HepG2 (cell line): ENCODE data around the gene DIAPH1. TPM values are rescaled to one million over a fixed set of nuclear protein-coding genes. Genes with fewer than 3 reads are reported as not detected.

Experiments used
- BCL6 ChIP-seq: IDR thresholded peaks from 2 replicates; pipeline ENCODE4 v1.6.1; 2016; ENCODE audit warnings: missing genetic modification reagents, missing compliant biosample characterization
- HMG20A ChIP-seq: IDR thresholded peaks from 2 replicates; pipeline ENCODE4 v1.6.1; 2016; ENCODE audit warnings: borderline replicate concordance
- KLF9 ChIP-seq: IDR thresholded peaks from 2 replicates; pipeline ENCODE4 v1.6.1; 2016; ENCODE audit warnings: low read depth
- MIER2 ChIP-seq: IDR thresholded peaks from 2 replicates; pipeline ENCODE4 v1.6.1; 2016; ENCODE audit warnings: missing biosample characterization, missing genetic modification reagents
- POLR2G ChIP-seq: fragments of 200-400 bp; formaldehyde crosslinking; IDR thresholded peaks from 2 replicates; pipeline ENCODE4 v1.6.1; 2018; ENCODE audit warnings: mild to moderate bottlenecking, low read depth, low read length, moderate library complexity
- SIN3A ChIP-seq: IDR thresholded peaks from 2 replicates; pipeline ENCODE4 v1.6.1; 2011; ENCODE audit warnings: low read depth, mild to moderate bottlenecking, control low read depth, low read length, borderline replicate concordance
- ZNF460 ChIP-seq: sonication (generic); formaldehyde crosslinking; IDR thresholded peaks from 2 replicates; pipeline ENCODE4 v1.5.1; 2020; ENCODE audit warnings: missing genetic modification reagents, mild to moderate bottlenecking, borderline replicate concordance
- ZNF546 ChIP-seq: sonication (generic); formaldehyde crosslinking; conservative IDR thresholded peaks from 2 replicates; pipeline ENCODE4 v1.8.1; 2023; ENCODE audit warnings: mild to moderate bottlenecking, missing genetic modification reagents
- ZNF766 ChIP-seq: sonication (generic); formaldehyde crosslinking; IDR thresholded peaks from 2 replicates; pipeline ENCODE4 v1.5.0; 2020; ENCODE audit warnings: missing genetic modification reagents, borderline replicate concordance
- polyA plus RNA-seq, 8 experiments: library from polyadenylated mRNA; depleted of rRNA in 3 of 8; stranded (reverse) in 7 of 8; unstranded in 1 of 8; fragments of >200 nt; fragmentation: Illumina TruSeq in 4 of 8; extraction: Trizol in 4 of 8; gene quantifications; 2 replicates each; pipeline versions ENCODE4 v1.2.1 to v1.2.3, GENCODE V29; 2011 to 2016; ENCODE audit warnings: low read depth in 4 of 8, missing spikeins in 1 of 8, mixed read lengths in 1 of 8; ENCODE audit not compliant: insufficient read depth in 1 of 8
- total RNA-seq, 5 experiments: library from RNA; depleted of rRNA; stranded (reverse); fragments of >200 nt; fragmentation: Illumina TruSeq; extraction: Trizol; gene quantifications; 2 replicates each; pipeline ENCODE4 v1.2.3, GENCODE V29; 2016; ENCODE audit warnings: low read depth in 1 of 5
- TF ChIP-seq, protein P1 (sequence below): sonication (generic); formaldehyde crosslinking; IDR thresholded peaks from 2 replicates; pipeline ENCODE4 v1.4.0; 2020; ENCODE audit warnings: mild to moderate bottlenecking, missing genetic modification reagents
- TF ChIP-seq, protein P2 (sequence below): IDR thresholded peaks from 2 replicates; pipeline ENCODE4 v1.6.1; 2018; ENCODE audit warnings: missing genetic modification reagents
- TF ChIP-seq, protein P3 (sequence below): sonication (generic); formaldehyde crosslinking; IDR thresholded peaks from 2 replicates; pipeline ENCODE4 v1.8.1; 2022; ENCODE audit warnings: low read depth, mild to moderate bottlenecking, missing genetic modification reagents
- TF ChIP-seq, protein P4 (sequence below): sonication (generic); formaldehyde crosslinking; IDR thresholded peaks from 2 replicates; pipeline ENCODE4 v1.5.0; 2020; ENCODE audit warnings: mild to moderate bottlenecking, missing genetic modification reagents, borderline replicate concordance
- TF ChIP-seq, protein P5 (sequence below): sonication (generic); formaldehyde crosslinking; IDR thresholded peaks from 2 replicates; pipeline ENCODE4 v1.4.0; 2020; ENCODE audit warnings: missing genetic modification reagents

DIAPH1 gene
- total and polyA plus RNA-seq, 2 of the 13 experiments (the other 11 are each of a cell fraction or from before 2014, with no cell fraction given), result 25.1 to 33.9 TPM

DNA sequence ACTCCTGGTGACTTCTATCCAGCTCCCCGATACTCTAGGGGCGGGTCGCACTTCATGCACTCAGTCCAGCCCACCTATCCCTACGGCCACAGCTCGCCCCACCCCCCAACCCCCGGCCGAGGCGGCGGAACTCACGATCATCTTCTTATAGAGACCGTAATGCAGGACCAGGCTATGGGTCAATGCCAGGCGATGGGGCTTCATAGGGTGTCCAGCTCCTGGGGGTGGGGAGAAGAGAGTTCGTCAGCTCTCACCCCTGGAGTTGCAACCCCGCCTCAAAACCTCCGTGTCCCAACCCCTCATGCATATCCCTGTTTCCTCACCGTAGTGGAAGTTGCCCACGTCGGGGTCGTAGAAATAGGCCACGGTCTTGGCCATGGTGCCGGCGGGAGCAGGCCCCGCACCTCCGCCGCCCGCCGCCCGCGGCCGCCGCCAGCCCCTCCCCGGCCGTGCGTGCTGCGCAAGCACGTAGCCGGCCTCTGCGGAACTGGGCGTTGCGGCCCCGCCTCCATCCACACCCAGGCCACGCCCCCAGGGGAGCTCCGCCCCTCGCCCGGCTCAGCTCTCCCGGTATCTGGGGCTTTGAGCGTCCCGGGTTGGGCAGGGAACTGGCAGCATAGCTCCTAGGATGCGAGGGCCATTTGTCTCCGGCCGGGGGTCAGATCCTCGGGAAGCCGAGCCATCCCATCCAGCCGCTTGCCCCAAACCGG, 17.8 kb upstream of the DIAPH1 start, which contains the start of the genes HDAC3 and RELL2 (continued):
- TF ChIP-seq HMG20A (CRISPR knock-in tag) (no peak), MIER2 (CRISPR knock-in tag) (no peak), ZNF546 (no peak), SIN3A (no peak; the same call in 1 of the 2 replicates), ZNF766 (no peak), ZNF460 (no peak), BCL6 (no peak), POLR2G (peak; percentile 86), KLF9 (CRISPR knock-in tag) (no peak)
- TF ChIP-seq, protein P1, sequence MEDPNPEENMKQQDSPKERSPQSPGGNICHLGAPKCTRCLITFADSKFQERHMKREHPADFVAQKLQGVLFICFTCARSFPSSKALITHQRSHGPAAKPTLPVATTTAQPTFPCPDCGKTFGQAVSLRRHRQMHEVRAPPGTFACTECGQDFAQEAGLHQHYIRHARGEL (CRISPR knock-in tag), result no peak
- TF ChIP-seq, protein P2, sequence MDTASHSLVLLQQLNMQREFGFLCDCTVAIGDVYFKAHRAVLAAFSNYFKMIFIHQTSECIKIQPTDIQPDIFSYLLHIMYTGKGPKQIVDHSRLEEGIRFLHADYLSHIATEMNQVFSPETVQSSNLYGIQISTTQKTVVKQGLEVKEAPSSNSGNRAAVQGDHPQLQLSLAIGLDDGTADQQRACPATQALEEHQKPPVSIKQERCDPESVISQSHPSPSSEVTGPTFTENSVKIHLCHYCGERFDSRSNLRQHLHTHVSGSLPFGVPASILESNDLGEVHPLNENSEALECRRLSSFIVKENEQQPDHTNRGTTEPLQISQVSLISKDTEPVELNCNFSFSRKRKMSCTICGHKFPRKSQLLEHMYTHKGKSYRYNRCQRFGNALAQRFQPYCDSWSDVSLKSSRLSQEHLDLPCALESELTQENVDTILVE (CRISPR knock-in tag), result no peak
- TF ChIP-seq, protein P3, sequence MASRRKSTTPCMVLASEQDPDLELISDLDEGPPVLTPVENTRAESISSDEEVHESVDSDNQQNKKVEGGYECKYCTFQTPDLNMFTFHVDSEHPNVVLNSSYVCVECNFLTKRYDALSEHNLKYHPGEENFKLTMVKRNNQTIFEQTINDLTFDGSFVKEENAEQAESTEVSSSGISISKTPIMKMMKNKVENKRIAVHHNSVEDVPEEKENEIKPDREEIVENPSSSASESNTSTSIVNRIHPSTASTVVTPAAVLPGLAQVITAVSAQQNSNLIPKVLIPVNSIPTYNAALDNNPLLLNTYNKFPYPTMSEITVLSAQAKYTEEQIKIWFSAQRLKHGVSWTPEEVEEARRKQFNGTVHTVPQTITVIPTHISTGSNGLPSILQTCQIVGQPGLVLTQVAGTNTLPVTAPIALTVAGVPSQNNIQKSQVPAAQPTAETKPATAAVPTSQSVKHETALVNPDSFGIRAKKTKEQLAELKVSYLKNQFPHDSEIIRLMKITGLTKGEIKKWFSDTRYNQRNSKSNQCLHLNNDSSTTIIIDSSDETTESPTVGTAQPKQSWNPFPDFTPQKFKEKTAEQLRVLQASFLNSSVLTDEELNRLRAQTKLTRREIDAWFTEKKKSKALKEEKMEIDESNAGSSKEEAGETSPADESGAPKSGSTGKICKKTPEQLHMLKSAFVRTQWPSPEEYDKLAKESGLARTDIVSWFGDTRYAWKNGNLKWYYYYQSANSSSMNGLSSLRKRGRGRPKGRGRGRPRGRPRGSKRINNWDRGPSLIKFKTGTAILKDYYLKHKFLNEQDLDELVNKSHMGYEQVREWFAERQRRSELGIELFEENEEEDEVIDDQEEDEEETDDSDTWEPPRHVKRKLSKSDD (CRISPR knock-in tag), result 0 out of 2 replicates have a peak, but pooled peaks have one; percentile 22
- TF ChIP-seq, protein P4, sequence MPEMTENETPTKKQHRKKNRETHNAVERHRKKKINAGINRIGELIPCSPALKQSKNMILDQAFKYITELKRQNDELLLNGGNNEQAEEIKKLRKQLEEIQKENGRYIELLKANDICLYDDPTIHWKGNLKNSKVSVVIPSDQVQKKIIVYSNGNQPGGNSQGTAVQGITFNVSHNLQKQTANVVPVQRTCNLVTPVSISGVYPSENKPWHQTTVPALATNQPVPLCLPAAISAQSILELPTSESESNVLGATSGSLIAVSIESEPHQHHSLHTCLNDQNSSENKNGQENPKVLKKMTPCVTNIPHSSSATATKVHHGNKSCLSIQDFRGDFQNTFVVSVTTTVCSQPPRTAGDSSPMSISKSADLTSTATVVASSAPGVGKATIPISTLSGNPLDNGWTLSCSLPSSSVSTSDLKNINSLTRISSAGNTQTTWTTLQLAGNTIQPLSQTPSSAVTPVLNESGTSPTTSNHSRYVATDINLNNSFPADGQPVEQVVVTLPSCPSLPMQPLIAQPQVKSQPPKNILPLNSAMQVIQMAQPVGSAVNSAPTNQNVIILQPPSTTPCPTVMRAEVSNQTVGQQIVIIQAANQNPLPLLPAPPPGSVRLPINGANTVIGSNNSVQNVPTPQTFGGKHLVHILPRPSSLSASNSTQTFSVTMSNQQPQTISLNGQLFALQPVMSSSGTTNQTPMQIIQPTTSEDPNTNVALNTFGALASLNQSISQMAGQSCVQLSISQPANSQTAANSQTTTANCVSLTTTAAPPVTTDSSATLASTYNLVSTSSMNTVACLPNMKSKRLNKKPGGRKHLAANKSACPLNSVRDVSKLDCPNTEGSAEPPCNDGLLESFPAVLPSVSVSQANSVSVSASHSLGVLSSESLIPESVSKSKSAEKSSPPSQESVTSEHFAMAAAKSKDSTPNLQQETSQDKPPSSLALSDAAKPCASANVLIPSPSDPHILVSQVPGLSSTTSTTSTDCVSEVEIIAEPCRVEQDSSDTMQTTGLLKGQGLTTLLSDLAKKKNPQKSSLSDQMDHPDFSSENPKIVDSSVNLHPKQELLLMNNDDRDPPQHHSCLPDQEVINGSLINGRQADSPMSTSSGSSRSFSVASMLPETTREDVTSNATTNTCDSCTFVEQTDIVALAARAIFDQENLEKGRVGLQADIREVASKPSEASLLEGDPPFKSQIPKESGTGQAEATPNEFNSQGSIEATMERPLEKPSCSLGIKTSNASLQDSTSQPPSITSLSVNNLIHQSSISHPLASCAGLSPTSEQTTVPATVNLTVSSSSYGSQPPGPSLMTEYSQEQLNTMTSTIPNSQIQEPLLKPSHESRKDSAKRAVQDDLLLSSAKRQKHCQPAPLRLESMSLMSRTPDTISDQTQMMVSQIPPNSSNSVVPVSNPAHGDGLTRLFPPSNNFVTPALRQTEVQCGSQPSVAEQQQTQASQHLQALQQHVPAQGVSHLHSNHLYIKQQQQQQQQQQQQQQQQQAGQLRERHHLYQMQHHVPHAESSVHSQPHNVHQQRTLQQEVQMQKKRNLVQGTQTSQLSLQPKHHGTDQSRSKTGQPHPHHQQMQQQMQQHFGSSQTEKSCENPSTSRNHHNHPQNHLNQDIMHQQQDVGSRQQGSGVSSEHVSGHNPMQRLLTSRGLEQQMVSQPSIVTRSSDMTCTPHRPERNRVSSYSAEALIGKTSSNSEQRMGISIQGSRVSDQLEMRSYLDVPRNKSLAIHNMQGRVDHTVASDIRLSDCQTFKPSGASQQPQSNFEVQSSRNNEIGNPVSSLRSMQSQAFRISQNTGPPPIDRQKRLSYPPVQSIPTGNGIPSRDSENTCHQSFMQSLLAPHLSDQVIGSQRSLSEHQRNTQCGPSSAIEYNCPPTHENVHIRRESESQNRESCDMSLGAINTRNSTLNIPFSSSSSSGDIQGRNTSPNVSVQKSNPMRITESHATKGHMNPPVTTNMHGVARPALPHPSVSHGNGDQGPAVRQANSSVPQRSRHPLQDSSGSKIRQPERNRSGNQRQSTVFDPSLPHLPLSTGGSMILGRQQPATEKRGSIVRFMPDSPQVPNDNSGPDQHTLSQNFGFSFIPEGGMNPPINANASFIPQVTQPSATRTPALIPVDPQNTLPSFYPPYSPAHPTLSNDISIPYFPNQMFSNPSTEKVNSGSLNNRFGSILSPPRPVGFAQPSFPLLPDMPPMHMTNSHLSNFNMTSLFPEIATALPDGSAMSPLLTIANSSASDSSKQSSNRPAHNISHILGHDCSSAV (CRISPR knock-in tag), result no peak
- TF ChIP-seq, protein P5, sequence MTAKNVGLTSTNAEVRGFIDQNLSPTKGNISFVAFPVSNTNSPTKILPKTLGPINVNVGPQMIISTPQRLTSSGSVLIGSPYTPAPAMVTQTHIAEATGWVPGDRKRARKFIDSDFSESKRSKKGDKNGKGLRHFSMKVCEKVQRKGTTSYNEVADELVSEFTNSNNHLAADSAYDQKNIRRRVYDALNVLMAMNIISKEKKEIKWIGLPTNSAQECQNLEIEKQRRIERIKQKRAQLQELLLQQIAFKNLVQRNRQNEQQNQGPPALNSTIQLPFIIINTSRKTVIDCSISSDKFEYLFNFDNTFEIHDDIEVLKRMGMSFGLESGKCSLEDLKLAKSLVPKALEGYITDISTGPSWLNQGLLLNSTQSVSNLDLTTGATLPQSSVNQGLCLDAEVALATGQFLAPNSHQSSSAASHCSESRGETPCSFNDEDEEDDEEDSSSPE, result no peak
